Measurements from ENCODE around the gene ZNF697.

Gene ZNF697

DNA sequence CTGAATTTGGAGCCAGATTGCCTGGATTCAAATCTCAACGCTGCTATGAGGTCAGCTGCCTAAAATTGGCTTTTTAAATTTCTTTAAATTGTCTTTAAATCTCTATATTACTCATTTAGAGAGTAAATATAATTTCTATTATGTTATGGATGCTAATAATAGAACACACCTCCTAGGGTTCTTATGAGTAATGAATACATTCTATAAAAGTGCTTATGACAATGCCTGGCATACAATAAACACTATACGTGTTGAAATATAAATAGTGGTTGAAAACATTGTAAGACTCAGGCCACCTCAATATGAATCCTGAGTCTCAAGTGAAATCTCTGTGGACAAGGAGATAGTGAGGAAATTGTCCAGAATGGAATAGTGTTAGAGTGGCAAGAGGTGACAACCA lies 32.7 kb upstream of the ZNF697 start:
- no peak for TF ChIP-seq Cebpa-rat (IDR thresholded peaks at IDR 0.05)
- no peak overlapping the region for H3K9ac ChIP-seq
- H3K27me3 ChIP-seq = no peaks in the 10 kb centered on the region
- H3K4me3 ChIP-seq = no peak overlapping the region
- no peak overlapping the region for H3K4me2 ChIP-seq
- no peaks in the 10 kb centered on the region for H4K20me1 ChIP-seq
- H3K4me1 ChIP-seq = no peaks in the 10 kb centered on the region
- no peak overlapping the region for H3K27ac ChIP-seq
- H3K36me3 ChIP-seq = no peaks in the 10 kb centered on the region
- no peaks in the 10 kb centered on the region for H3K9me3 ChIP-seq

DNA sequence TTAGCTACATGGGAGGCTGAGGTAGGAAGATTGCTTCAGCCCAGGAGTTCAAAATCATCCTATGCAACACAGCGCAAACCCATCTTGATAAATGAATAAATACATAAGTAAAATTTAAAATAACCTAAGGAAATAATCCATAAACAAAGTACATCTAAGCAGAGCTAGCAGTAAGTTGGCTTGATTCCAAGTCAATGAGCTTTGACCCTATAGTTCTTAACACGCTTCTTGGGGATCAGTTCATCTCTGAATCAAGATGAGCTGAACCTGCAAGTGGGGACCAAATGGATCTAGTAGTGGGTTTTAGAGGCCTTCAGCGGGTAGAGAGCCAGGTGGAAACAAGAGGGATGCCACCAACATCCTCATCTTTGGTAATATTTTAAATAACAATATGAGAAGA lies 32.1 kb upstream of the ZNF697 start:
- Histone ChIP-seq H3K4me1 (no peaks in the 10 kb centered on the region), H3K36me3 (no peaks in the 10 kb centered on the region), H3K27me3 (no peaks in the 10 kb centered on the region), H4K20me1 (no peaks in the 10 kb centered on the region), H3K27ac (no peak overlapping the region), H3K9me3 (no peaks in the 10 kb centered on the region), H3K4me2 (no peak overlapping the region), H3K9ac (no peak overlapping the region), H3K4me3 (no peak overlapping the region)
- no peak for TF ChIP-seq Cebpa-rat (IDR thresholded peaks at IDR 0.05)

DNA sequence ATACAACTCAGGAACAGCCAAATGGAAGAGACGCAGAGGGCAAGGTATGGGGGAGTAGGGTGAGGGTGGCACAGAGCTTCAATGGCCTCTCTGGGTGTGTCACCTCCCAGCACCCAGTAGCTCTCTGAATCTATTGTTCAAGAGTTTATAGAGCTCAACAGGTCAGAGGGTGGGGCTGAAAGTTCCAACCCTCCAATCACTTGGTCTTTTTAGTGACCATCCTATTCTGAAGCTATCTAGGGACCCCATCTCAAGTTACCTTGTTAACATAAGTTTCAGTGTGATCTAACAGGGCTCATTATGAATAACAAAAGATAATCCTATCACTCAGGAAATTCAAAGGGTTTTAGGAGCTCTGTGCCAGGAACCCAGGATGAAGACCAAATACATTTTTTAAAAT lies 31.2 kb upstream of the ZNF697 start:
- Histone ChIP-seq H3K9ac (no peak overlapping the region), H3K4me3 (no peak overlapping the region), H3K27ac (no peak overlapping the region), H3K4me2 (no peak overlapping the region), H3K9me3 (no peaks in the 10 kb centered on the region), H3K27me3 (no peaks in the 10 kb centered on the region), H3K36me3 (no peaks in the 10 kb centered on the region), H4K20me1 (no peaks in the 10 kb centered on the region), H3K4me1 (no peaks in the 10 kb centered on the region)
- TF ChIP-seq Cebpa-rat (IDR thresholded peaks at IDR 0.05) = no peak

DNA sequence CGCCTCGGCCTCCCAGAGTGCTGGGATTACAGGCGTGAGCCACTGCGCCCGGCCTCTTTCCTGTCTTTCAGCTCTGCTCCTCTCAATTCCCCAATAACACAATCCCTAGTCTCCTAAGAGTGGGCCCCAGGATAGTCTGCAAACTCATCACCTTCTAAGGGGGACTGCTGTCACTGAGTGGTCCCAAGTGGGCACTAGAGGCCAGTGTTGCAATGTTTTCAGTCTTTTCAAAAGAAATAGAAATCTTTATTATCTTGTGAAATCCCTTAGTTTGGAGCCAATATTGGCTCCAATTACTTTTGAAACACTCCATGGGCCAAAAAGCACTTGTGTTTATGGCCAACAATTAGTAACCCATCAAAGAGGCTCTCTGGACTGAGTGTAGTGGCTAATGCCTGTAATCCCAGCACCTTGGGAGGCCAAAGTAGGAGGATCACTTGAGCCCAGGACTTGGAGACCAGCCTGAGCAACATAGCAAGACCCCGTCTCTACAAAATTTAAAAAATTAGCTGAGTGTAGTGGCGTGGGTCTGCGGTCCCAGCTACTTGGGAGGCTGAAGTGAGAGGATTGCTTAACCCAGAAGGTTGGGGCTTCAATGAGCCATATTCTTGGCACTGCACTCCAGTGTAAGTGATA lies 28.6 kb upstream of the ZNF697 start:
- TF ChIP-seq Cebpa-rat (IDR thresholded peaks at IDR 0.05) = no peak
- Histone ChIP-seq H3K27ac (no peak overlapping the region), H3K4me3 (no peak overlapping the region)

DNA sequence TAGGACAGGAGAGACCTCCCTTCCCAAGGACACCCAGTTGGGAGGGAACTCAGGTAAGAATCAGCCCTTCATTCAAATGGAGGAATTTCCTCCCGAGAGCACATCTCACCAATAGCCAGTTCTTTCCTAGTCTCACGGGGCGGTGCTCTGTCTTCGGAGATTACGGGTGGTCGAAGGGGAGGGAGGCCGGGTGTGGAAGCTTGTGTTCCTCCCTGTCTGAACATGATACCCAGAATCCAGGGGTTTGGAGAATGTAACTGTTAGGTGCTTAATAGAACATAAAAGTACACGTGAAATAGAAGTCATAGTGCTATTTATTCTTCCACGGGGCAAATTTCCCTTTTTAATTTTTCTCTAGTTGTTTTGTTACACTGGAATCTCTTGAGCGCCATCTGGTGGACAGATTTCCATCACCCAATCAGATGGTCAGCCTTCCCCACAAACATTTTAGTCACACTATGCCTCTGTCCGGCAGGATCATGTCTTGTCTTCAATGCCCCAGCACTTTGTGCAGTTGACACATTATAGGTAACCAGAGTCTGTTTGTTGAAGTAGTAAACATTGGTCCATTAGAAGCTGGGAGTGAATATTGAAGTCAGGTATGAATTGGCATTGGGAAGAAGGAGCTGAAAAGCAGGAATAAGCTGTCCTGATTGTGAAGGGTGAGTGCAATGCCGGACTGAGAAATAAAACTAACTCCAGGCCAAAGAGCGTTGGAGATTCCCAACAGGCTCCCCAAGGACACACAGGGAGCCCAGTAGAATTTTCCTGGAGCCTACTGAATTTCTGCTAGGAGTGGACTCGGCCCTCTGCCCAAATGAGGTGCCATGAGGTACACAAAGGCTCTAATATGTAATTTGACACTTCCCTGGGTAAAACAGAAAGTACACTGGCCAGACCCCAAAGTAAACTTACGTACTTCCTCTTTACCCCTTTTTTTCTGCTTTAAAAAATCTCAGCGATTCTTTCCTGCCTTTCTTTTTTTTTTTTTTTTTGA lies 27.6 kb upstream of the ZNF697 start:
- peak overlapping the region; percentile 59 for H3K4me2 ChIP-seq
- H3K9ac ChIP-seq = no peak overlapping the region
- H3K4me3 ChIP-seq = peak overlapping the region; percentile 40; the same call in 1 of the 2 replicates
- H3K27ac ChIP-seq = no peak overlapping the region
- no peaks in the 10 kb centered on the region for H4K20me1 ChIP-seq
- H3K27me3 ChIP-seq = no peaks in the 10 kb centered on the region
- no peaks in the 10 kb centered on the region for H3K36me3 ChIP-seq
- no peak for TF ChIP-seq Cebpa-rat (IDR thresholded peaks at IDR 0.05)
- no peaks in the 10 kb centered on the region for H3K4me1 ChIP-seq
- H3K9me3 ChIP-seq = no peaks in the 10 kb centered on the region

More for the DNA sequence above, 28.6 kb upstream of the ZNF697 start:
- H4K20me1 ChIP-seq = no peaks in the 10 kb centered on the region
- no peaks in the 10 kb centered on the region for H3K36me3 ChIP-seq
- H3K4me2 ChIP-seq = no peak overlapping the region
- no peaks in the 10 kb centered on the region for H3K27me3 ChIP-seq
- H3K9me3 ChIP-seq = no peaks in the 10 kb centered on the region
- H3K4me1 ChIP-seq = no peaks in the 10 kb centered on the region
- H3K9ac ChIP-seq = no peak overlapping the region

DNA sequence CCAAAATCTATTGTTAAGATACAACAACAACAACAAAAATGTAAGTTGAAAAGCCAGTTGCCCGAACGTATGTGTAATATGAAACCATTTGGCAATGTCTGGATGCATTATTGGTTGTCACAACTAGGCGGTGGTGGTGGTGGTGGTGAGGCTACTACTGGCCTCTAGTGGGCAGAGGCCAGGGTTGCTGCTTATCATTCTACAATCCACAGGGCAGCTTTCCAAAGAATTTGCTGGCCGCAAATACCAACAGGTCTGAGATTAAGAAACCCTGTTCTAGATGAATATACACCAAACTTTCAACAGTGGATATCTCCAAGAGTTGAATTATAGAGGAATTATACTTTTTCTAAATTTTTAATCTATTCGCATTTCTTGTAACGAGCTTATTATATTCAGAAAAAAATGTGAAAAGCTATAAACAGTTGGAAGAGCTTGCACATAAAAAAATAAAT lies 26.8 kb upstream of the ZNF697 start:
- Histone ChIP-seq H3K4me2 (peak overlapping the region; percentile 59), H3K4me3 (no peak overlapping the region), H3K36me3 (no peaks in the 10 kb centered on the region), H3K9me3 (no peaks in the 10 kb centered on the region), H3K4me1 (no peaks in the 10 kb centered on the region), H3K9ac (no peak overlapping the region), H3K27me3 (no peaks in the 10 kb centered on the region), H4K20me1 (no peaks in the 10 kb centered on the region), H3K27ac (no peak overlapping the region)
- no peak for TF ChIP-seq Cebpa-rat (IDR thresholded peaks at IDR 0.05)

DNA sequence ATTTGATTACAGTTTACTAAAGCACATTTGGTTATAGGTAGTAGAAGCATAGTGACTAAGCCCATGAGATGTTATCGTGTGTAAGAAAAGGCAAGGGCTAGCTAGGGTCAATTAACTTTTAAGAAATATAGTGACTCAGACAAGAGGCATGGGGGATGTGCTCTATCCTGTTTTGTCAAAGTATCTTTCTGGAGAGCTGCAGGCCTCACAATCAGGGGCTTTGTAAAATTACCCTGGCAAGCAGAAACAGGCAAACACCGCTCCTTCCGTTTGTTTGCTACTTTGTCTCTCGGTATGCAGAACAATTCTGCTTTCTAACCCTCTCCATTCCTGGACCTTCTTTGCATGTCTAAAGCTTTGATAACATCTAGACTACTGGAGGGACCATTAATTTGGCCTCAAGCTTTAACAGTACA lies 26.1 kb upstream of the ZNF697 start:
- Histone ChIP-seq H4K20me1 (no peaks in the 10 kb centered on the region), H3K4me3 (no peak overlapping the region), H3K9me3 (no peaks in the 10 kb centered on the region), H3K9ac (no peak overlapping the region), H3K36me3 (no peaks in the 10 kb centered on the region), H3K4me2 (no peak overlapping the region), H3K4me1 (no peaks in the 10 kb centered on the region), H3K27ac (no peak overlapping the region), H3K27me3 (no peaks in the 10 kb centered on the region)
- no peak for TF ChIP-seq Cebpa-rat (IDR thresholded peaks at IDR 0.05)

DNA sequence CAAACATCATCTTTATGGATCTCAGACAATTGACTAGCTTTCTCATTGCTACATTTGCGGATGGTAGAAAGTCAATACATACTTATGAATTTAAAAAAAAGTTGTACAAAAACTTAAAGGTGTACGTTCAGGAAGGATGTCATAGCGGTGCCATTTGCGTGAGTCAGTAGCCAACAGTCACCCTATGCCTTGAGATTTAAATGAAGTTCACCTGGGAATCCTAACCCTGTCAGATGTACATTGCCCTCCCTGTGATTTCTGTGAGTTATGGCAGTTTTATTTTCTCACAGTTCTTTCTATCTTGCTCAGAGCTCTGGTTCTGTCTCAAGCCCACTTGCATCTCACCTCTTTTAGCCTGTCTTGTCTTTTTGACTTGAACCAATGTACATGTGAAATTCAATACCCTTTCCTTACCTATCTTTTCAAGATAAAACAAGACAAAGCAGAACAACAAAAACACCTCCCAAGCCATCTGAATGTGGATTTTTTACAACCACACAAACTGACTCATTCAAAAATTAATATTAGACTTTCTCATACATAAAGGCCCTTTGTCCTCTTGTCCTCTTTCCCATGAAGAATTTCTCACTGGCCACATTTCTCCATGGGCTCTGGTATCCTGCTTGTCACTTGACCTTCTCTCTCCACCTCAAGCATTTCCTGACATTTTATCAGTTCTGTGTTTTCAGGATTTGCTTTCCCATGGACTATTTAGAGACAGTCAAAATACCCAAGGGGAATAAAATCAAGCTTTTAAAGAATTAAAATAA lies 25.3 kb upstream of the ZNF697 start:
- H3K9me3 ChIP-seq = no peaks in the 10 kb centered on the region
- H3K4me2 ChIP-seq = no peak overlapping the region
- H3K4me3 ChIP-seq = no peak overlapping the region
- H3K4me1 ChIP-seq = no peaks in the 10 kb centered on the region
- H3K36me3 ChIP-seq = no peaks in the 10 kb centered on the region
- no peaks in the 10 kb centered on the region for H3K27me3 ChIP-seq
- no peak for TF ChIP-seq Cebpa-rat (IDR thresholded peaks at IDR 0.05)
- no peak overlapping the region for H3K9ac ChIP-seq
- H4K20me1 ChIP-seq = no peaks in the 10 kb centered on the region
- H3K27ac ChIP-seq = no peak overlapping the region

DNA sequence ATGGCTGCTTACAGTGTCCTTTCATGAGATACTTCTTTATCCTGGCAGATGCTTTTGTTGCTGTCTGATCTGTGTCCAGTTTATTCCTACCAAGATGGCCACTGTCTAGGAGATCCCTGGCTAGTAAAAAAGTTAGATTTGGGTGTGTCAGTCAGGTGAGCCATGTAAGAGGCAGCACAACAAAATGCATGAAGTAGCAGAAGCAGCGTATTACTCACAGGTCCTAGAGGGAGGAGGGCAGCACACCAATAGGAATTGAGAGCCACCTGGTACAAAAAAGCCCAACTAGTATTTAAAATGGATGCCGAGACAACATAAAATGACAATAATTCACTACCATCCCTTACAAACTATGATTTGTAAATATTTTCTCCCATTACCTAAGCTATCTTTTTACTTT lies 22.8 kb upstream of the ZNF697 start:
- Histone ChIP-seq H3K27ac (no peak overlapping the region), H3K9ac (no peak overlapping the region), H3K27me3 (no peaks in the 10 kb centered on the region), H3K36me3 (no peaks in the 10 kb centered on the region), H3K4me1 (no peaks in the 10 kb centered on the region), H4K20me1 (no peaks in the 10 kb centered on the region), H3K4me3 (no peak overlapping the region), H3K9me3 (no peaks in the 10 kb centered on the region), H3K4me2 (no peak overlapping the region)
- no peak for TF ChIP-seq Cebpa-rat (IDR thresholded peaks at IDR 0.05)

All from BLaER1 (cell line).